HL-60 (cell line): Measurements from ENCODE around the gene ATP10A.

Experiments
- POLR2AphosphoS5 ChIP-seq: IDR thresholded peaks from 2 replicates; pipeline ENCODE4 v1.6.1; 2012; ENCODE audit warnings: low read depth
- TF ChIP-seq, protein P1 (sequence below): IDR thresholded peaks from one replicate; pipeline ENCODE4 v1.5.1; 2011; ENCODE audit warnings: low read length, control low read depth, inconsistent platforms; ENCODE audit not compliant: insufficient read depth
- TF ChIP-seq, protein P2 (sequence below): IDR thresholded peaks from 2 replicates; pipeline ENCODE4 v1.6.1; 2012; ENCODE audit warnings: low read depth; ENCODE audit not compliant: insufficient replicate concordance

DNA sequence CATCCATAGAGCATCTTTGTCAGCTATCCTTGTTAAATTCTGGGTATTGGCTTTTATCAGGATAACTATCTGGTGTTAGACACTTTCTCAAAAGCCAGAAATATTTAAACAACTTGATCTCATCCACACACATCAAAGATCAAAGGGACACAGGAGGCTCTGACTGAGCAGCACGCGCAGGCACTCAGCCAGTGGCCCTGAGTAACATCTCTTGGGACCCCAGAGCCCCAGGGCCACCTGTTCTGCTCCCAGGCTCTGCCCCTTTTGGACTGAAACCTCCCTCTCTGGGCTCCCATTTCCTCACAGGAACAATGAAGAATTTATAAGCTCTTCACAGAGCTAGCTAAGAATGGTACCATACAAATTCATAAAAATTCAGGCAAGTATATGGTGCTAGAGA is 16.1 kb downstream of the ATP10A start:
- TF ChIP-seq, protein P1, sequence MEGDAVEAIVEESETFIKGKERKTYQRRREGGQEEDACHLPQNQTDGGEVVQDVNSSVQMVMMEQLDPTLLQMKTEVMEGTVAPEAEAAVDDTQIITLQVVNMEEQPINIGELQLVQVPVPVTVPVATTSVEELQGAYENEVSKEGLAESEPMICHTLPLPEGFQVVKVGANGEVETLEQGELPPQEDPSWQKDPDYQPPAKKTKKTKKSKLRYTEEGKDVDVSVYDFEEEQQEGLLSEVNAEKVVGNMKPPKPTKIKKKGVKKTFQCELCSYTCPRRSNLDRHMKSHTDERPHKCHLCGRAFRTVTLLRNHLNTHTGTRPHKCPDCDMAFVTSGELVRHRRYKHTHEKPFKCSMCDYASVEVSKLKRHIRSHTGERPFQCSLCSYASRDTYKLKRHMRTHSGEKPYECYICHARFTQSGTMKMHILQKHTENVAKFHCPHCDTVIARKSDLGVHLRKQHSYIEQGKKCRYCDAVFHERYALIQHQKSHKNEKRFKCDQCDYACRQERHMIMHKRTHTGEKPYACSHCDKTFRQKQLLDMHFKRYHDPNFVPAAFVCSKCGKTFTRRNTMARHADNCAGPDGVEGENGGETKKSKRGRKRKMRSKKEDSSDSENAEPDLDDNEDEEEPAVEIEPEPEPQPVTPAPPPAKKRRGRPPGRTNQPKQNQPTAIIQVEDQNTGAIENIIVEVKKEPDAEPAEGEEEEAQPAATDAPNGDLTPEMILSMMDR = no peak
- no peak for TF ChIP-seq POLR2AphosphoS5
- TF ChIP-seq, protein P2, sequence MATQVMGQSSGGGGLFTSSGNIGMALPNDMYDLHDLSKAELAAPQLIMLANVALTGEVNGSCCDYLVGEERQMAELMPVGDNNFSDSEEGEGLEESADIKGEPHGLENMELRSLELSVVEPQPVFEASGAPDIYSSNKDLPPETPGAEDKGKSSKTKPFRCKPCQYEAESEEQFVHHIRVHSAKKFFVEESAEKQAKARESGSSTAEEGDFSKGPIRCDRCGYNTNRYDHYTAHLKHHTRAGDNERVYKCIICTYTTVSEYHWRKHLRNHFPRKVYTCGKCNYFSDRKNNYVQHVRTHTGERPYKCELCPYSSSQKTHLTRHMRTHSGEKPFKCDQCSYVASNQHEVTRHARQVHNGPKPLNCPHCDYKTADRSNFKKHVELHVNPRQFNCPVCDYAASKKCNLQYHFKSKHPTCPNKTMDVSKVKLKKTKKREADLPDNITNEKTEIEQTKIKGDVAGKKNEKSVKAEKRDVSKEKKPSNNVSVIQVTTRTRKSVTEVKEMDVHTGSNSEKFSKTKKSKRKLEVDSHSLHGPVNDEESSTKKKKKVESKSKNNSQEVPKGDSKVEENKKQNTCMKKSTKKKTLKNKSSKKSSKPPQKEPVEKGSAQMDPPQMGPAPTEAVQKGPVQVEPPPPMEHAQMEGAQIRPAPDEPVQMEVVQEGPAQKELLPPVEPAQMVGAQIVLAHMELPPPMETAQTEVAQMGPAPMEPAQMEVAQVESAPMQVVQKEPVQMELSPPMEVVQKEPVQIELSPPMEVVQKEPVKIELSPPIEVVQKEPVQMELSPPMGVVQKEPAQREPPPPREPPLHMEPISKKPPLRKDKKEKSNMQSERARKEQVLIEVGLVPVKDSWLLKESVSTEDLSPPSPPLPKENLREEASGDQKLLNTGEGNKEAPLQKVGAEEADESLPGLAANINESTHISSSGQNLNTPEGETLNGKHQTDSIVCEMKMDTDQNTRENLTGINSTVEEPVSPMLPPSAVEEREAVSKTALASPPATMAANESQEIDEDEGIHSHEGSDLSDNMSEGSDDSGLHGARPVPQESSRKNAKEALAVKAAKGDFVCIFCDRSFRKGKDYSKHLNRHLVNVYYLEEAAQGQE = no peak
